OCI-LY7 (cell line): ENCODE results near the gene SRGAP3. TPM values are rescaled to one million over a fixed set of nuclear protein-coding genes. Genes with fewer than 3 reads are reported as not detected.

ENCODE experiments used
- BruUV-seq: library from RNA; stranded (reverse); fragments of 400-500 nt; replicated peaks from 2 replicates; lab custom pipeline; 2021; lab: Mats Ljungman, UMichigan
- CTCF ChIA-PET: fragments of 300-600 bp; sonication (Branson Sonifier 250); formaldehyde crosslinking; loops from one replicate; lab custom pipeline; 2022; ENCODE audit warnings: antibody characterized with exemption; ENCODE audit not compliant: unreplicated experiment; lab: Charles Lee
- POLR2A ChIA-PET: fragments of 300-600 bp; sonication (Branson Sonifier 250); formaldehyde crosslinking; loops from one replicate; lab custom pipeline; 2022; ENCODE audit warnings: antibody characterized with exemption; lab: Charles Lee
- DNase-seq: peaks from one replicate; pipeline ENCODE4 v3.0.0-alpha.2; 2015; ENCODE audit warnings: low spot score
- H2AFZ ChIP-seq: fragments of 200-600 bp; sonication (generic), shearing (Covaris generic); 2 replicates; pipeline ENCODE4 v1.6.1; 2014; ENCODE audit warnings: mild to moderate bottlenecking, antibody characterized with exemption, low read length, moderate library complexity
- H3K27ac ChIP-seq: fragments of 200-600 bp; sonication (generic); 2 replicates; pipeline ENCODE4 v1.5.1; 2014; ENCODE audit warnings: mixed run types, low read depth, mild to moderate bottlenecking, moderate library complexity, low read length, inconsistent platforms; ENCODE audit not compliant: poor library complexity, severe bottlenecking
- H3K36me3 ChIP-seq: fragments of 200-600 bp; sonication (generic); 2 replicates; pipeline ENCODE4 v1.6.1; 2014; ENCODE audit warnings: mild to moderate bottlenecking, antibody characterized with exemption, low read length, moderate library complexity, mixed read lengths; ENCODE audit not compliant: insufficient read depth
- H3K4me1 ChIP-seq: fragments of 200-600 bp; sonication (generic); 2 replicates; pipeline ENCODE4 v1.5.1; 2014; ENCODE audit warnings: mild to moderate bottlenecking, low read length; ENCODE audit not compliant: insufficient read depth, poor library complexity, severe bottlenecking
- H3K4me2 ChIP-seq: fragments of 200-600 bp; sonication (generic); 2 replicates; pipeline ENCODE4 v1.6.1; 2014; ENCODE audit warnings: mild to moderate bottlenecking, low read length
- H3K4me3 ChIP-seq: fragments of 200-600 bp; sonication (generic); 2 replicates; pipeline ENCODE4 v1.5.1; 2014; ENCODE audit warnings: mild to moderate bottlenecking, low read depth, low read length; ENCODE audit not compliant: poor library complexity, severe bottlenecking
- H3K79me2 ChIP-seq: fragments of 200-600 bp; sonication (generic); 2 replicates; pipeline ENCODE4 v1.6.1; 2016; ENCODE audit warnings: low read depth, mild to moderate bottlenecking, low read length, moderate library complexity, mixed read lengths; ENCODE audit not compliant: insufficient read depth
- H3K9me2 ChIP-seq: fragments of 200-600 bp; sonication (generic); 2 replicates; pipeline ENCODE4 v1.6.1; 2016; ENCODE audit warnings: mild to moderate bottlenecking, low read length, mixed read lengths; ENCODE audit not compliant: insufficient read depth
- H3K9me3 ChIP-seq: fragments of 200-600 bp; sonication (generic); 2 replicates; pipeline ENCODE4 v1.6.1; 2014; ENCODE audit warnings: mild to moderate bottlenecking, mixed run types, low read length, mixed read lengths
- H4K20me1 ChIP-seq: fragments of 200-600 bp; sonication (generic); 2 replicates; pipeline ENCODE4 v1.6.1; 2014; ENCODE audit warnings: mild to moderate bottlenecking, antibody characterized with exemption, low read length, moderate library complexity, mixed read lengths; ENCODE audit not compliant: insufficient read depth
- CTCF ChIP-seq: fragments of 200-600 bp; sonication (generic); conservative IDR thresholded peaks from 2 replicates; pipeline ENCODE4 v1.5.1; 2014; ENCODE audit warnings: mild to moderate bottlenecking, antibody characterized with exemption, low read length, moderate library complexity, mixed read lengths
- EZH2phosphoT487 ChIP-seq: fragments of 200-600 bp; sonication (generic); IDR thresholded peaks from 2 replicates; pipeline ENCODE4 v1.6.1; 2018; ENCODE audit warnings: low read depth, borderline replicate concordance, mild to moderate bottlenecking, mixed run types, antibody characterized with exemption, low read length, moderate library complexity, mixed read lengths
- intact Hi-C: fragments of 100-400 bp; cut with micrococcal nuclease; formaldehyde crosslinking; loops from one replicate; pipeline ENCODE4 v1.10.0; 2022; ENCODE audit not compliant: unreplicated experiment
- total RNA-seq, 2 experiments: library from RNA; depleted of rRNA in 1 of 2; stranded (reverse); fragments of >200 nt in 1 of 2; shearing (Covaris generic) in 1 of 2; gene quantifications; 2 replicates each; pipeline ENCODE4 v1.2.3, GENCODE V29; 2014 to 2022

SRGAP3 gene
- total RNA-seq, 2 experiments from 2014 or later: 1.5 to 1.7 TPM

- ChIA-PET POLR2A (interaction anchor here (0.6 kb wide), 1 partner anchor 1942 kb away, joined by 3 read pairs; no protein-coding TSS in a partner anchor), CTCF (no interaction called here)
- no peaks in the 10 kb centered on the region for H4K20me1 ChIP-seq
- H3K4me2 ChIP-seq: no peak overlapping the region
- H3K9me2 ChIP-seq: no peaks in the 10 kb centered on the region
- no peaks in the 10 kb centered on the region for H3K79me2 ChIP-seq
- DNase-seq: no peak
- H3K9me3 ChIP-seq: no peaks in the 10 kb centered on the region
- H3K4me1 ChIP-seq: no peaks in the 10 kb centered on the region
- no peak for TF ChIP-seq EZH2phosphoT487
- no peak for TF ChIP-seq CTCF
- BruUV-seq: no TSS peak
- intact Hi-C loops: no loop called here
- no peaks in the 10 kb centered on the region for H3K36me3 ChIP-seq
- no peak overlapping the region for H3K27ac ChIP-seq
- no peak overlapping the region for H3K4me3 ChIP-seq
- no peak overlapping the region for H2AFZ ChIP-seq
These were observed 125.6 kb downstream of the SRGAP3 start for GRCh38 chr3:9123840-9124239.

- Histone ChIP-seq H3K9me2 (no peaks in the 10 kb centered on the region), H3K4me2 (no peak overlapping the region), H3K4me1 (no peaks in the 10 kb centered on the region), H3K9me3 (no peaks in the 10 kb centered on the region), H2AFZ (no peak overlapping the region), H3K36me3 (no peaks in the 10 kb centered on the region), H4K20me1 (no peaks in the 10 kb centered on the region), H3K27ac (no peak overlapping the region), H3K79me2 (no peaks in the 10 kb centered on the region), H3K4me3 (no peak overlapping the region)
- POLR2A ChIA-PET: no interaction called here
- no peak for DNase-seq
- TF ChIP-seq CTCF (no peak), EZH2phosphoT487 (no peak)
- no TSS peak for BruUV-seq
- intact Hi-C loops: no loop called here
- CTCF ChIA-PET: no interaction called here
These were observed 126.6 kb downstream of the SRGAP3 start for GRCh38 chr3:9122732-9123364.

GRCh38 chr3:9121366-9122001 lies 128.0 kb downstream of the SRGAP3 start:
- no peak for TF ChIP-seq EZH2phosphoT487
- no peak for TF ChIP-seq CTCF
- CTCF ChIA-PET: no interaction called here
- no peak for DNase-seq

More at GRCh38 chr3:9121366-9122001, 128.0 kb downstream of the SRGAP3 start:
- POLR2A ChIA-PET: no interaction called here
- no peaks in the 10 kb centered on the region for H3K36me3 ChIP-seq
- H3K4me2 ChIP-seq: no peak overlapping the region
- no peaks in the 10 kb centered on the region for H3K79me2 ChIP-seq
- H3K4me1 ChIP-seq: no peaks in the 10 kb centered on the region
- H3K27ac ChIP-seq: no peak overlapping the region
- no peak overlapping the region for H3K4me3 ChIP-seq
- no peak overlapping the region for H2AFZ ChIP-seq
- intact Hi-C loops: no loop called here
- no peaks in the 10 kb centered on the region for H3K9me2 ChIP-seq
- BruUV-seq: no TSS peak
- H3K9me3 ChIP-seq: no peaks in the 10 kb centered on the region
- no peaks in the 10 kb centered on the region for H4K20me1 ChIP-seq
